IMR-90 (cell line): Measurements from ENCODE around the gene FBXL7. TPM values are rescaled to one million over a fixed set of nuclear protein-coding genes. Genes with fewer than 3 reads are reported as not detected.

ENCODE experiments used
- ATAC-seq: fragments of 200-7000 bp; cut with Tn5 transposase; 2 replicates; pipeline ENCODE4 v1.9.1; 2020; ENCODE audit warnings: low read depth, mild to moderate bottlenecking, moderate library complexity
- BruUV-seq: library from RNA; stranded (reverse); fragments of 400-500 nt; replicated peaks from 2 replicates; lab custom pipeline; 2021; lab: Mats Ljungman, UMichigan
- CTCF ChIA-PET: fragments of 300-600 bp; formaldehyde crosslinking; extraction: SDS; loops from one replicate; lab custom pipeline; 2021; ENCODE audit warnings: antibody characterized with exemption; lab: Yijun Ruan, JAX
- POLR2A ChIA-PET: fragments of 300-600 bp; sonication (Branson Sonifier 250); formaldehyde crosslinking; loops from one replicate; lab custom pipeline; 2022; ENCODE audit warnings: antibody characterized with exemption; ENCODE audit not compliant: unreplicated experiment; lab: Charles Lee
- DNase-seq: peaks from one replicate; pipeline ENCODE4 v3.0.0; 2013
- H2AFZ ChIP-seq: replicated peaks from 2 replicates; pipeline ENCODE3; 2013; ENCODE audit warnings: low read length, mild to moderate bottlenecking; ENCODE audit not compliant: poor library complexity
- H2AK5ac ChIP-seq: 2 replicates; pipeline ENCODE4 v1.6.1; 2013; ENCODE audit warnings: low read depth, low read length, inconsistent platforms
- H2AK9ac ChIP-seq: replicated peaks from 2 replicates; pipeline ENCODE3; 2013; ENCODE audit warnings: mild to moderate bottlenecking, low read depth, low read length, moderate library complexity; ENCODE audit not compliant: poor library complexity
- H2BK120ac ChIP-seq: 2 replicates; pipeline ENCODE4 v1.6.1; 2013; ENCODE audit warnings: low read depth, low read length, inconsistent platforms
- H2BK15ac ChIP-seq: 3 replicates; pipeline ENCODE4 v1.6.1; 2013; ENCODE audit warnings: low read depth, low read length, inconsistent platforms
- H2BK20ac ChIP-seq: 2 replicates; pipeline ENCODE4 v1.6.1; 2013; ENCODE audit warnings: low read depth, mild to moderate bottlenecking, inconsistent platforms, low read length, moderate library complexity
- H2BK5ac ChIP-seq: 2 replicates; pipeline ENCODE4 v1.6.1; 2013; ENCODE audit warnings: mild to moderate bottlenecking, low read depth, low read length, inconsistent platforms; ENCODE audit not compliant: poor library complexity, severe bottlenecking
- H3K14ac ChIP-seq: replicated peaks from 2 replicates; pipeline ENCODE4 v1.6.1; 2013; ENCODE audit warnings: low read depth, low read length, inconsistent platforms
- H3K18ac ChIP-seq: 2 replicates; pipeline ENCODE4 v1.6.1; 2013; ENCODE audit warnings: low read depth, low read length, control low read depth
- H3K23ac ChIP-seq: 2 replicates; pipeline ENCODE4 v1.6.1; 2013; ENCODE audit warnings: low read depth, low read length, inconsistent platforms
- H3K27ac ChIP-seq: 2 replicates; pipeline ENCODE4 v1.5.1; 2013; ENCODE audit warnings: mild to moderate bottlenecking, control low read depth, low read length; ENCODE audit not compliant: insufficient read depth
- H3K27me3 ChIP-seq: 2 replicates; pipeline ENCODE4 v1.6.1; 2013; ENCODE audit warnings: low read length; ENCODE audit not compliant: control insufficient read depth, insufficient read depth
- H3K36me3 ChIP-seq: 2 replicates; pipeline ENCODE4 v1.6.1; 2013; ENCODE audit warnings: low read length, mixed read lengths; ENCODE audit not compliant: control insufficient read depth, insufficient read depth
- H3K4ac ChIP-seq: 2 replicates; pipeline ENCODE4 v1.6.1; 2013; ENCODE audit warnings: low read depth, low read length, inconsistent platforms
- H3K4me1 ChIP-seq: 2 replicates; pipeline ENCODE4 v1.6.1; 2013; ENCODE audit warnings: low read length, mixed read lengths; ENCODE audit not compliant: control insufficient read depth, insufficient read depth
- H3K4me2 ChIP-seq: 2 replicates; pipeline ENCODE4 v1.6.1; 2013; ENCODE audit warnings: low read depth, mild to moderate bottlenecking, control low read depth, low read length, moderate library complexity
- H3K4me3 ChIP-seq: 2 replicates; pipeline ENCODE4 v1.5.1; 2013; ENCODE audit warnings: low read depth, mild to moderate bottlenecking, control low read depth, low read length, moderate library complexity; ENCODE audit not compliant: insufficient read depth
- H3K56ac ChIP-seq: 2 replicates; pipeline ENCODE4 v1.6.1; 2013; ENCODE audit warnings: low read length, inconsistent platforms; ENCODE audit not compliant: insufficient read depth; ENCODE audit errors: extremely low read depth
- H3K79me1 ChIP-seq, 2 experiments: 2 replicates each; pipeline ENCODE4 v1.6.1; 2013; ENCODE audit warnings: low read length in 2 of 2, inconsistent platforms in 1 of 2, low read depth in 1 of 2
- H3K9ac ChIP-seq: 2 replicates; pipeline ENCODE4 v1.6.1; 2013; ENCODE audit warnings: low read depth, low read length, control low read depth
- H3K9me1 ChIP-seq: 2 replicates; pipeline ENCODE4 v1.6.1; 2013; ENCODE audit warnings: low read length, inconsistent platforms; ENCODE audit not compliant: insufficient read depth
- H3K9me3 ChIP-seq: 2 replicates; pipeline ENCODE4 v1.6.1; 2013; ENCODE audit warnings: low read length; ENCODE audit not compliant: control insufficient read depth, insufficient read depth
- H4K20me1 ChIP-seq: 2 replicates; pipeline ENCODE4 v1.6.1; 2013; ENCODE audit warnings: low read length, inconsistent platforms; ENCODE audit not compliant: insufficient read depth
- H4K5ac ChIP-seq: 2 replicates; pipeline ENCODE4 v1.6.1; 2013; ENCODE audit warnings: mild to moderate bottlenecking, low read depth, low read length, control low read depth
- H4K8ac ChIP-seq, 2 experiments: 2 replicates each; pipeline ENCODE4 v1.6.1; 2013; ENCODE audit warnings: low read depth in 2 of 2, low read length in 2 of 2, control low read depth in 1 of 2, inconsistent platforms in 1 of 2
- H4K91ac ChIP-seq: 2 replicates; pipeline ENCODE4 v1.6.1; 2013; ENCODE audit warnings: low read depth, low read length, inconsistent platforms; ENCODE audit not compliant: insufficient read depth
- BHLHE40 ChIP-seq: fragments of 150-350 bp; IDR thresholded peaks from 2 replicates; pipeline ENCODE4 v1.6.1; 2016; ENCODE audit warnings: mild to moderate bottlenecking, low read depth, low read length
- CEBPB ChIP-seq: IDR thresholded peaks from 2 replicates; pipeline ENCODE4 v1.6.1; 2012; ENCODE audit warnings: low read depth, low read length, improper control_type of control experiment
- CHD1 ChIP-seq: IDR thresholded peaks from 2 replicates; pipeline ENCODE4 v1.6.1; 2012; ENCODE audit warnings: low read depth, low read length, improper control_type of control experiment
- CTCF ChIP-seq: conservative IDR thresholded peaks from 2 replicates; pipeline ENCODE4 v1.5.1; 2012; ENCODE audit warnings: mild to moderate bottlenecking, low read depth, low read length, improper control_type of control experiment
- ELK1 ChIP-seq: fragments of 150-350 bp; IDR thresholded peaks from 2 replicates; pipeline ENCODE4 v1.6.1; 2016; ENCODE audit warnings: low read depth, mild to moderate bottlenecking, low read length, moderate library complexity, borderline replicate concordance
- FOS ChIP-seq: fragments of 150-350 bp; IDR thresholded peaks from 2 replicates; pipeline ENCODE4 v1.6.1; 2016; ENCODE audit warnings: low read depth, low read length
- MAFK ChIP-seq: IDR thresholded peaks from 2 replicates; pipeline ENCODE4 v1.6.1; 2012; ENCODE audit warnings: low read depth, low read length, improper control_type of control experiment
- MAZ ChIP-seq: IDR thresholded peaks from 2 replicates; pipeline ENCODE4 v1.6.1; 2012; ENCODE audit warnings: low read depth, mild to moderate bottlenecking, low read length, improper control_type of control experiment, moderate library complexity, borderline replicate concordance
- MXI1 ChIP-seq: IDR thresholded peaks from 2 replicates; pipeline ENCODE4 v1.6.1; 2012; ENCODE audit warnings: low read depth, mild to moderate bottlenecking, low read length, moderate library complexity, borderline replicate concordance
- NFE2L2 ChIP-seq: fragments of 150-350 bp; IDR thresholded peaks from 2 replicates; pipeline ENCODE4 v1.6.1; 2016; ENCODE audit warnings: low read depth, mild to moderate bottlenecking, low read length
- POLR2A ChIP-seq: IDR thresholded peaks from 2 replicates; pipeline ENCODE4 v1.6.1; 2012; ENCODE audit warnings: mild to moderate bottlenecking, low read depth, low read length
- RAD21 ChIP-seq: IDR thresholded peaks from 2 replicates; pipeline ENCODE4 v1.6.1; 2012; ENCODE audit warnings: low read length, improper control_type of control experiment
- RCOR1 ChIP-seq: IDR thresholded peaks from 2 replicates; pipeline ENCODE4 v1.6.1; 2012; ENCODE audit warnings: mild to moderate bottlenecking, low read length, improper control_type of control experiment; ENCODE audit not compliant: insufficient replicate concordance
- RFX5 ChIP-seq: IDR thresholded peaks from 2 replicates; pipeline ENCODE4 v1.8.0; 2012; ENCODE audit warnings: low read depth, mild to moderate bottlenecking, low read length, moderate library complexity
- SMC3 ChIP-seq: fragments of 150-350 bp; IDR thresholded peaks from 2 replicates; pipeline ENCODE4 v1.6.1; 2016; ENCODE audit warnings: low read depth, mild to moderate bottlenecking, antibody characterized with exemption, low read length, moderate library complexity
- USF2 ChIP-seq: fragments of 150-350 bp; IDR thresholded peaks from 2 replicates; pipeline ENCODE4 v1.6.1; 2017; ENCODE audit warnings: mild to moderate bottlenecking, antibody characterized with exemption, low read length, low read depth
- WGBS, 2 experiments: methylation state at CpG; one replicate each; pipeline versions ENCODE4 v1.1.5 to v1.1.7; 2013; ENCODE audit warnings: missing lambda C conversion rate in 2 of 2; ENCODE audit not compliant: insufficient read length in 1 of 2; ENCODE audit errors: extremely low coverage in 2 of 2; 5-methylcytosine and 5-hydroxymethylcytosine counted together
- dilution Hi-C: fragments of 300-500 bp; cut with HindIII; formaldehyde crosslinking; loops from one replicate; pipeline ENCODE4 v1.14.3; 2018; ENCODE audit warnings: low sequenced_read_pairs; ENCODE audit not compliant: unreplicated experiment
- in situ Hi-C: fragments of 300-500 bp; cut with MboI; formaldehyde crosslinking; loops from 3 replicates; pipeline ENCODE4 v1.14.3; 2019; ENCODE audit warnings: low sequenced_read_pairs, inconsistent platforms, mixed read lengths
- intact Hi-C: fragments of 100-400 bp; cut with micrococcal nuclease; formaldehyde crosslinking; loops from 2 replicates; pipeline ENCODE4 v1.10.0; 2022
- polyA plus RNA-seq, 3 experiments: library from polyadenylated mRNA; depleted of rRNA; stranded (reverse); fragments of >200 nt; gene quantifications; 2 replicates each; pipeline ENCODE4 v1.2.3, GENCODE V29; 2012; ENCODE audit warnings: low replicate concordance in 1 of 3
- total RNA-seq: library from RNA; depleted of rRNA; stranded (reverse); fragments of >200 nt; gene quantifications from 2 replicates; pipeline ENCODE4 v1.2.3, GENCODE V29; 2012

FBXL7 gene
- total and polyA plus RNA-seq, 2 of the 4 experiments (the other 2 are of a cell fraction) = 4.1 to 10.2 TPM

- Histone ChIP-seq H2AK5ac (no peak overlapping the region), H3K36me3 (no peaks in the 10 kb centered on the region), H3K9me3 (peaks cover 9% of the 10 kb centered on the region), H3K4me1 (no peaks in the 10 kb centered on the region), H4K91ac (no peak overlapping the region), H3K27ac (no peak overlapping the region), H2AFZ (no peak overlapping the region), H2BK15ac (no peak overlapping the region), H3K27me3 (no peaks in the 10 kb centered on the region), H3K79me1 (peaks cover 0 to 14% of the 10 kb centered on the region in 2 experiments; a peak in 1 of 4 replicates), H3K18ac (no peak overlapping the region), H3K4ac (no peak overlapping the region), H3K4me2 (no peak overlapping the region), H4K20me1 (no peaks in the 10 kb centered on the region), H4K8ac (no peak overlapping the region), H3K9me1 (no peaks in the 10 kb centered on the region), H2BK5ac (no peak overlapping the region), H3K23ac (no peak overlapping the region), H2BK120ac (no peak overlapping the region), H3K56ac (no peak overlapping the region), H4K5ac (no peak overlapping the region), H2BK20ac (no peak overlapping the region), H3K14ac (no peak overlapping the region), H3K4me3 (no peak overlapping the region), H2AK9ac (no peak overlapping the region), H3K9ac (no peak overlapping the region)
- dilution Hi-C loops (no loop called here), in situ Hi-C loops (no loop called here), intact Hi-C loops (no loop called here)
- ATAC-seq (no peak), DNase-seq (no peak)
- no peak for TF ChIP-seq NFE2L2
- TF ChIP-seq ELK1 = no peak
- no peak for TF ChIP-seq SMC3
- TF ChIP-seq POLR2A = no peak
- TF ChIP-seq CEBPB = no peak
- no peak for TF ChIP-seq RAD21
- TF ChIP-seq BHLHE40 = no peak
- no peak for TF ChIP-seq RCOR1
- TF ChIP-seq FOS = no peak
- TF ChIP-seq CTCF = no peak
- no peak for TF ChIP-seq USF2
- TF ChIP-seq MAZ = no peak
- TF ChIP-seq RFX5 = no peak
- no peak for TF ChIP-seq CHD1
- TF ChIP-seq MAFK = no peak
- TF ChIP-seq MXI1 = no peak
- ChIA-PET CTCF (no interaction called here), POLR2A (no interaction called here)
- no CpG with 5 or more reads among the region's 4 CpGs for WGBS, 2 experiments
- no TSS peak for BruUV-seq
These were observed 228.8 kb downstream of the FBXL7 start for GRCh38 chr5:15728811-15729210.
